ENCODE results near the gene SMARCC2. TPM values are rescaled to one million over a fixed set of nuclear protein-coding genes. Genes with fewer than 3 reads are reported as not detected.
A peak's percentile ranks its signal among the peaks of the same experiment; 100 is the strongest.

SMARCC2 gene
- total RNA-seq, 1 donor from 2014 or later = 33.7 TPM

DNA sequence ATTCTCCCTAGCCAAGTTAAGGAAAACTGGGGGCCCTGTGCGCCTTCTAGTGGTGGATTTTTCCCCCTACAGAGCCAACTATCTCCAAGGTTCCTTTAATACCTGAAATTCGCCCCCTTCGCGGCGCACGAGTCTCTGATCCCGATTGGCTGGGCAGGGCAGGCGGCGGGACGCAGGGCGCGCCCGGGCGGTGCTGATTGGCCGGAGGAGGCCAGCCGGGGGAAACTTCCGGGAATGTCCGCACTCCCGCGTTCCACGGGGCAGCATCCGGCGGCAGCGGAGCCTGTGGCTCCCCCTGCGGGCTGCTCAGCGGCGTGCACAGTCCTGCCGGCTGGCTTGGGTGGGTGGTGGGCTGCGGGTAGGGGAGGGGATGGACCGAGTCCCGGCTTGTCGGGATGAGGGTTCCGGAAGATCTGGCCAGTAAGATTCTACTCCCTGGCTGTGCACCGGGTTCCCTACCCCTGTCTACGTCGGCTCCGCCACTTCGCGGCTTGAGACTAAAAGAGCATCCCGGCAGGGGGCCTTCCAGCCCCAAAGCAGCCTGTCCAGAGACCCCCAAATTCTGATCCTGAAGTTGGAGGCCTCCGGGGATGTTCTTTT is 34.9 kb upstream of the SMARCC2 start, which contains the start of gene NABP2:
Gene NABP2 (plus strand): TSS at position 241 of the 600 bp plus-strand sequence. CDS start 515 bp downstream, outside the sequence.
- TF ChIP-seq CTCF (IDR thresholded peaks at IDR 0.05; ENCODE audit: insufficient read depth, low read length, poor library complexity, severe bottlenecking) = peak; percentile 78
- H3K27me3 ChIP-seq (ENCODE audit: control insufficient read depth, insufficient read depth, low read length) = no peaks in the 10 kb centered on the region
- peak within 1 kb of the TSS; percentile 65 for H3K4me3 ChIP-seq (ENCODE audit: low read depth, low read length)
- DNase-seq (ENCODE audit: low read depth) = peak; percentile 87
- H3K36me3 ChIP-seq (ENCODE audit: control insufficient read depth, insufficient read depth, low read length) = no peaks in the 10 kb centered on the region

GRCh38 chr12:56223571-56224101 is 34.4 kb upstream of the SMARCC2 start:
- no peak for TF ChIP-seq CTCF (IDR thresholded peaks at IDR 0.05; ENCODE audit: insufficient read depth, low read length, poor library complexity, severe bottlenecking)
- no peak overlapping the region for H3K4me3 ChIP-seq (ENCODE audit: low read depth, low read length)
- DNase-seq (ENCODE audit: low read depth) = no peak
- no peaks in the 10 kb centered on the region for H3K36me3 ChIP-seq (ENCODE audit: control insufficient read depth, insufficient read depth, low read length)
- no peaks in the 10 kb centered on the region for H3K27me3 ChIP-seq (ENCODE audit: control insufficient read depth, insufficient read depth, low read length)

DNA sequence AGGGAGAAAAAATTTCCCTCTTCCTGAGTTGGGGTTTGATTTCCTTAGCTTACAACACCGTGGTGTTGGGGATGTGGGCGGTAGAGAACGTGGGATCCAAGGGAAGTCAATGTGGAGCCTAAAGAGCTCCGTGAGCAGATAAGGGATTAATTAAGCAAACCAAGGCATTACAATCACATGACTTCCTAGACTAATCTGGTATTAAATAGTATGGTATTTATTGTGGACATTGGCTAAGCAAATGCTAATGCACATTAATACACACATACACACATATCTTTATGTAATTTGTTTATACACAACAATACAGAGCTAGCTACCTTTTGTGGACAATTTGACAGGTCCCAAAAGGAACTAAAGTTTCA is 33.2 kb upstream of the SMARCC2 start:
- no peak for DNase-seq (ENCODE audit: low read depth)
- Histone ChIP-seq H3K36me3 (ENCODE audit: control insufficient read depth, insufficient read depth, low read length) (peaks cover 2% of the 10 kb centered on the region), H3K27me3 (ENCODE audit: control insufficient read depth, insufficient read depth, low read length) (no peaks in the 10 kb centered on the region), H3K4me3 (ENCODE audit: low read depth, low read length) (peak overlapping the region; percentile 59)
- TF ChIP-seq CTCF (IDR thresholded peaks at IDR 0.05; ENCODE audit: insufficient read depth, low read length, poor library complexity, severe bottlenecking) = no peak

GRCh38 chr12:56221757-56222530 is 32.7 kb upstream of the SMARCC2 start, which contains the start of gene RNF41:
Gene RNF41, minus strand, starts transcription at chr12:56221922. Its CDS starts 7,875 bp downstream, at chr12:56214047.
- TF ChIP-seq CTCF (IDR thresholded peaks at IDR 0.05; ENCODE audit: insufficient read depth, low read length, poor library complexity, severe bottlenecking) = no peak
- DNase-seq (ENCODE audit: low read depth) = peak; percentile 92
- Histone ChIP-seq H3K4me3 (ENCODE audit: low read depth, low read length) (peak within 1 kb of the TSS; percentile 59), H3K36me3 (ENCODE audit: control insufficient read depth, insufficient read depth, low read length) (peaks cover 2% of the 10 kb centered on the region), H3K27me3 (ENCODE audit: control insufficient read depth, insufficient read depth, low read length) (no peaks in the 10 kb centered on the region)

GRCh38 chr12:56221232-56221756 is 32.0 kb upstream of the SMARCC2 start:
- Histone ChIP-seq H3K4me3 (ENCODE audit: low read depth, low read length) (peak overlapping the region; percentile 59), H3K36me3 (ENCODE audit: control insufficient read depth, insufficient read depth, low read length) (peaks cover 2% of the 10 kb centered on the region), H3K27me3 (ENCODE audit: control insufficient read depth, insufficient read depth, low read length) (no peaks in the 10 kb centered on the region)
- TF ChIP-seq CTCF (IDR thresholded peaks at IDR 0.05; ENCODE audit: insufficient read depth, low read length, poor library complexity, severe bottlenecking) = no peak
- no peak for DNase-seq (ENCODE audit: low read depth)
